Fibroblast of skin of abdomen (primary cell): Measurements from ENCODE around the gene CACNB2.
"Not testable (repeated sequence)": the region's sequence is repeated elsewhere in the genome, so short reads cannot be mapped to it uniquely, and the experiment has no call there.

ENCODE experiments used
- DNase-seq: peaks from one replicate; pipeline ENCODE4 v3.0.0-alpha.2; 2013

Gene CACNB2

DNA sequence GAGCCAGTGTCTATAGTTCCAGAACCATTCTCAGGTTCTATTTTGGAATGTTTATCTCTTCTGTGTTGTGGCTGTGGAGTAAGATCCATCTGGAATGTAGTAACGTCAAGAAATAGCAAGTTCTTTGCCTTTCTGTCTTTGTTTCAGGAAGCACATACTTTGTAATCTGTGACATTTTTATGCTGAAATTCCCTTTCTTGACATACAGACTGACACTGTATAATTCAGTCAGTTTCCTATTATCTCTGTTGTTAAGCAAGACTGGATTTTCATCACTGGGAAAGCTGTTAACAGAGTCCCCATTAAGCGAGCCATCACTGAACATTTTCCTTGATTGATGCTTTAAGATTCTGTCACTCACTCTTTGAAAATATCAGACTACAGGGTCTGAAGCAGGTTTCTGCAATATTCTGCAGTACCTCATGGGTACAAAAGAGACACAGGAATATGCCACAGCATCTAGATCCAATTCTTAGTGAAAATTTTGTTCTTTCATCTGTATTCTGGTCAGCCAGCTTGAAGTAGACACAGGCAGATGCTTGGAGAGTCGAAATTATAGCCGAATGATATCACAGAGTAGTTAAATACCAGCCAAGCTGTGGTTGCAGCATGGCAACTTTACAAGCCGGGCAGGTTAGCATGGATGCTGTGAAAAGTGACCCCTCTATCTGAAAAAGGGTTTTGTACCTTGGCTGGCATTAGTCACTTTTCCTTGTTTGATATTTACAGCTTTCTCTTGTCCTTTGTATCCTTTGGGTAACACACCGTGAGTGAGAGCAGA, 62.6 kb downstream of the CACNB2 start:
- peak; percentile 13 for DNase-seq

- no peak for DNase-seq
Measured at GRCh38 chr10:18203471-18203870, 63.2 kb downstream of the CACNB2 start.

DNA sequence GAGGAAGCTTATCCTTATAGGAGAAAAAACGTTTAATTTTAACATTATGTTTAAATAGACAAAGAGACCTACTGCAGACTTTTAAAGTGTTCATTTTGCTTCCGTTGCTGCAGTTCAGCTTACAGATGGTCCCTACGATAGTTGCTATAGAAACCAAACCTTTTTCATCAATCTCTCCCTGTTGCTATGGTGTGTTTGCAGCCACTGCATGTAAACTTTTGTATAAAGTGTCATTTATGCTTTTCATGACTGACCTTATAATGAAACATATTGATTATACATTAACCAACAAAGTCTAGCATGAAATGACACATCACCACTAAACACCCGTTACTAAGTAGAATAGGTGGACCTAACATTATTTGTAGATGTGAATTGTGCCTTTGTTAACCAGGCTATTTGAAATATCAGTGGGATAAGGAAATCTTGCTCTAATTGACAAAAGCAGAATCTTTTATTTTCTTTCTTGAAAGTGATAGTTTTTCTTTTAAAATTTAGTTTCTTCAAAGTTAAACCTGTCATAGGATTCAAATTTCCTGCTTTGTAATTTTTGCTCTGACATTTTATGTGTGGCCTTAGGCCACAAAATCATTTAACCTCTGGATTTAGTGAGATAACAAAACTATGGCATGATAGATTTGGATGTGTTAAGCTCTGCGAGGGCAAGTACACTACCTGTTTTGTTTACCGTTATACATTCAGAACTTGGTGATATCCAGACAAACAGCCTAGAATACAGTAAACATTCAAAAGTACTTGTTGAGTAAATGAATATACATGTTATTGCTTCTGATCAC, 64.0 kb downstream of the CACNB2 start:
- no peak for DNase-seq

DNA sequence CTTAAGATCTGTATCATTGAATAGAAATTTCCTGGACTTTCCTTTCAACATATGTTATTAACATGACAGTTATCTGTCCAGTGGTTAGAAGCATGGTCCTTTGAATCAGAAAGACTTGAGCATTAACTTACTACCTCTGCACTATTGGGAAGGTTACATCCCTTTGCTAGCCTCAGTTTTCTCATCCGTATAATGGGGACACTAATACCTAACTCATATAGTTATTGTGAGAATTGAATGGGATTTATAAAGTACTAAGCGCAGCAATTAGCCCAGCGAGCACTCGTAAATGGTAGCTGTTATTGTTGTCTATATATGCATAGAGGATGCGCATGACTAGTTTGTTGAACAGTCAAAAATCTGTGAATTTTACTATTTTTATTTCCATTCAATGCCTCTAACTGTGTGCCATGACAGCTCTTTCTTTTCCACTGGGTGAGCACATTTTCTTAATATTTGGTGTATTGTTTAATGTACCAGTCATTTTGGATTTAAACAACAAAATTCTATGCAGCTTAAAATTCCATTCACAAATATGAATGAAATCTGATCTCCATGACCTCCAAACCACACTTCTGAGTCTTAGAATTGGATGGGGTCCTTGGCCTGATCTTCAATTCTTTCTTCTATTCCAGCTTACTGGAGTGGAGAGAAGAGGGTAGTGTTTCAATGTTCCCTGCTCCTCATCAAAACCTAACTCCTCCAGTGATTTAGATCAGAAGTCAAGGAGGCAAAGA, 65.0 kb downstream of the CACNB2 start:
- DNase-seq, result peak; percentile 29

DNA sequence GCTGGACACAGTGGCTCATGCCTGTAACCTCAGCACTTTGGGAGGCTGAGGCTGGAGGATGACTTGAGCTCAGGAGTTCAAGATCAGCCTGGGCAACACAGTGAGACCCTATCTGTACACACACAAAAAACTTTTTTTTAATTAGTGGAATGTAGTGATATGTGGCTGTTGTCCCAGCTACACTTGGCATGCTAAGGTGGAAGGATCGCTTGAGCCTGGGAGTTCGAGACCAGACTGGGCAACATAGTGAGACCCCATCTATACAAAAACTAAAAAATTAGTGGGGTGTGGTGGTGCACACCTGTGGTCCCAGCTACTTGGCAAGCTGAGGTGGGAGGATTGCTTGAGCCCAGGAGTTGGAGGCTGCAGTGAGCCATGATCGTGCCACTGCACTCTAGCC, 68.0 kb downstream of the CACNB2 start:
- not testable (repeated sequence) for DNase-seq

GRCh38 chr10:18209241-18209640, 69.0 kb downstream of the CACNB2 start:
- DNase-seq, result no peak

DNA sequence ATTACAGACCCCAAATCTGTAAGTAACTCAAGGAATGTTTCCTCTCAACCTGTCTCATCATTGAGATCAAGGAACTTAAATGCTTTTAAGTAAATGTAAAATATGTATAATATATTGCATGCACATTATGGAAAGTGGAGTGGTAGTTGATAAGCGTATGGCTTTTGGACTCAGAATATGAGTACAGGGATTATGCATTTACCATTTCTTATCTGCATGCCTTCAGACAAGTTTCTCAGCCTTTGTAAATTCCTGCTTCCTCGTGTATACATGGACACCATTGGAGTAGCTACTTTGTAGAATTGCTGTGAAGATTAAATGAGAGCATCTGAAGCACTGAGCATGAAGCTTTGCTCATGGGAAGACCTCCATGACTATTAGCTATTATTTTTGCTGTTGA, 70.5 kb downstream of the CACNB2 start:
- DNase-seq, result no peak

- DNase-seq, result no peak
Measured at GRCh38 chr10:18211862-18212261, 71.6 kb downstream of the CACNB2 start.

DNA sequence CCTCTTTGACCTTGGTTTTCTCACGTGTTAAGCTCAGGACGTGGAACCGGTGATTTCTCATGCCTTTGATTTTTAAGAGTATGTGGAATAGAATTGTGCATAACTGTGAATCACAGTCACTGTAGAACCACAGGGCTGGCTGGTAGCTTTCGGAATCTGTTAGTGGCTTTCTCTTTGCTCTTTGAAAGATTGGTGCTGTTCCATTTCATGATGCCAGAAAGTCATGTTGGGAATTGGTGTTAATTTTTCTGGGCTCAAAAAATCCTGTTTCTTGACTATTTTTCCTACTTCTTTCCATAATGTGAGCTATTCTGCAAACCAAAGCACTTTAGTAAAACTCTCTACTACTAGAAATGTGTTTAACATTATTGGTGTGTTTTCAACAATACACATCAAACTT, 73.0 kb downstream of the CACNB2 start:
- no peak for DNase-seq

DNA sequence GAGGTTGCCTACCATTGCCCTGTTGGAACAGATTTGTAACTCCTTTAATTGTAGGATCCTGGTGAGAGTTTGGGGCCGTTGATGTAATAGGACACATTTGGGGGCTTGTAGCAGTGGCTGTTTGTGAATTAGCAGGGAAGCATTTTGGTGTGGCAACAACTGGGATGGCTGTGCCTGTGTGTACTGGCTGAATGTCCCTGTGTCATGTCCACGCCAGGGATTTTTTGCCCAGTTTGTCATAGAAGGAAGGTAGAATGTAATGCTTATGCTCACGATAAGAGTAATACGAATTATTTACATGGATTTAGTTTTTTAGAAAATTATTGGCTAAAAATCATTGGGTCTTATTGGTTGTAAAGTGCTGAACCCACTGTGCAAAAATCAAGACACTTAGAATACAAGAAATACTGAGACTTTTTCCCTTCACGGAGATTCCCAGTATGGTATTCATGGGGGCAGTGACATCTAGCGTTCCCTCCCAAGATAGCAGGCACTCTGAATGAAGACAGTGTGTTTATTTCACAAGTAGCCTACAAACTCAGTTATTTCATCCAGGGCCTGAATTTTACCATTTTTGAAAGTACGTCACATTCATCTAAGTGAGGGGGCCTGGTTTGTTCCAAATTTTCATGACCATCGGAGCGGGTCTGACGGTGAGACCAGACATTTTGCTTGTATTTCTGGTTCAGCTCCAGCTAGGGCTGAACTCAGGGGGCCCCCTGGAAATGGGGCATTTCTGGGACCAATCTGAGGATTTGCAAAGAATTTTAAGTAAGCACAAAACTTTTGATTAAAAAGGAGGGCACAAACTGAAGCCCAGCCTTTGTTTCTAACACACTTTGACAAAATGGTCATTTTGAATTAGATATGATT, 74.7 kb downstream of the CACNB2 start:
- DNase-seq, result peak; percentile 62

GRCh38 chr10:18216482-18216881, 76.3 kb downstream of the CACNB2 start:
- DNase-seq, result peak; percentile 31

GRCh38 chr10:18217577-18217976, 77.4 kb downstream of the CACNB2 start:
- no peak for DNase-seq

GRCh38 chr10:18219146-18219545, 78.9 kb downstream of the CACNB2 start:
- no peak for DNase-seq

GRCh38 chr10:18221123-18221522, 80.9 kb downstream of the CACNB2 start:
- peak; percentile 37 for DNase-seq

DNA sequence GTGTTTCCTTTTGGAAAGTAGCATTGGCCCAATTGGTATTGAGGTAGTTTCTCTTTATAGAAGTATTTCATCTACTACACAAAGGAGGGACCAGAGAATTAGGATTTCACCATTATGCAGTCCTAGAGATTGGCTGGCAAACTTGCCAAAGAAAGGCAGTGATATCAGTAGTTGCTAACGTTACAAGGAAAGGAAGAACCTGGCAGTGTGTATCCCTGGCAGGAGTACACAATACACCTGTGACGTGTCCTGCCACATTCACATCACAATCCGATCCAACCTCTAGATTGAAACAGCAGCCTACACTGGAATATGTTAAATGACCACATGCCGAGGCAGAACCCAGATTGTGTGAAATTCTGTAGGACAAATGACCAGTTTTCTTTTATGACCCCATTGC, 81.7 kb downstream of the CACNB2 start:
- DNase-seq, result no peak

DNA sequence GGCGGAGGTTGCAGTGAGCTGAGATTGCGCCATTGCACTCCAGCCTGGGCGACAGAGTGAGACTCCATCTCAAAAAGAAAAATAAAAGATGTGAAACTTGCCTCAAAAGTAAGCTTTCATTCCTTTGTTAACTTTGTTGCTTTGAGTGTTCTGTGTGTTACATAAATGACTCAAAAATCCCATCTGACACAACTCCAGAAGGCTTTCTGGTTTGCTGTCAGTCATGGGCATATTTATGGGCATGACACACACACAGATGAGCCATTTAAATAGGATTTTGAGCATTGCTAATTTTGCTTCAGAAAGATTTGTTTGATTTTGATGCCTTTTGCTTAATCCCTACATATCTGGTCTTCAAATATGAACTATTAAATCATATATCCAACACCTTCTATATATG, 82.6 kb downstream of the CACNB2 start:
- peak; percentile 40 for DNase-seq

DNA sequence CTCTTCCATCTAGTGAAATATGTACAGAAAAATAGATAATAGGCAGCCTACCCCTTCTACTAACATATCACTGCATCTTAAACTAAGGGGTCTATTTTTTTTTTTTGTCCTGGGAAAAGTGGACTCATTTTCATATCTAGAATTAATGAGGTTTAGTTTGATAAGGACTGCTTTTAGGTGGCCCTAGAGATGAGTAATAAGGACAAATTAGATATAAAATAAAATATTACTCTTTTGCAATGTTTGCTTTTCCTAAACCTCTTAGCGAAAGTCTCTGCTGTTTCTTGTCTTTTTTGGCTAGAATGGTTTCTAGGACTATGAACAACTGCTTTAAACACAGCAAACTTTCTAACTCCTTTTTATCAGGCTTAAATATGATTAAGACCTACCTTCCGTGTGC, 83.7 kb downstream of the CACNB2 start:
- DNase-seq, result no peak

DNA sequence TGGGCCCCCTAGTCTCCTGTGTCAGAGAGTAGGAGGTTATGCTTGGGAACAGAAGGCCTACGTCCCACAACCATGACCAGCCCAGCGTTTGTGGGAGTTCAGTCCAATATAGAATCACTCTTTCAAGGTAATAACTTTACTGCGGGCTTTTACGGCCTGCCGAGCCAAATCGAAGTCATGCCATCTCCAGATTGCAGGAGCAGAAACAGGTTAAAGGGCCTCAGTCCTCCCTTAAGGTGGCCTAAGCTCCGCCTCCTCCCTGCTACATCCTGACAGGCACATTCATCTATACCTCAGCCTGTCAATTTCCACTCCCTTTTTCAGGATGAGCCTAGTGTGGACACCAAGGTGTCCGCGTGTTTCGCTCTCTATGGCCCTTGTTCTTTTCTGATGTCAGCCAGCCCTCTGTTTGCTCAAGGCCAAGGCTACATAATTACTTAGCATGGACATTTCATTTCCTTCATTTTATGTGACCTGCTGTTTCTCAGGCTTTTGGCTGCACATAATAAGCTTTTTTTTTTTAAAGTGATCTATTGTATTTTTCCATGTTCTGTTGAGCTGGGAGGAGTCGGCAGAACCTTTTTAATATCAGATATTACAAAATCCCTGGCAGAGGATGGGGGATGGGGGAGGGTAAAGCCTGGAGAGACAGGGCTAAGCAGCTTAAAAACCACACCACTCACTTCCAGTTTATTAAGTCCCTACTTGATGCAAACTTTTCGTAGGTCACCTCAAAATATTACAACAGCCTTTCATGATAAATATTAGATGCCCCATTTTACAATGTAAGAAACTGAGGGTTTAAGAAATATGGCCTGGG, 84.6 kb downstream of the CACNB2 start:
- DNase-seq, result no peak

DNA sequence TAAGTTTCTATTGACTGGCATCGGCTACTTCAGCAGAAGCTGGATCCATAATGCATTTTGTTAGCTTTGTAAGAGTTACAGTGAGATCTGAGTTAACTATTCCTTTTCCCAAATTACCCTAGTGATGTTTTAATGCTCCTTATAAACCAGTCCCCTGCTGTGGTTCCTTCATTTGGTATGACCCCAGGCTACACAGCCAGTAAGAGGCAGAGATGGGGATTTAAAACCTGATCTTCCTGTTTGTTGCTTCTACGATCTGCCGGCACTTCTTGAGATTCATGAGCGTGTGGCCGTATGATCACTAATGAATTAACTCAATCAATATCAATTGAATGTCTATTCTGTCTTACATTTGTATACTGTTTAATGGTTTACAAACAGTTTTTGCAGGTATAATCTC, 86.1 kb downstream of the CACNB2 start:
- DNase-seq, result no peak

GRCh38 chr10:18229826-18230225, 89.6 kb downstream of the CACNB2 start:
- peak; percentile 85 for DNase-seq

DNA sequence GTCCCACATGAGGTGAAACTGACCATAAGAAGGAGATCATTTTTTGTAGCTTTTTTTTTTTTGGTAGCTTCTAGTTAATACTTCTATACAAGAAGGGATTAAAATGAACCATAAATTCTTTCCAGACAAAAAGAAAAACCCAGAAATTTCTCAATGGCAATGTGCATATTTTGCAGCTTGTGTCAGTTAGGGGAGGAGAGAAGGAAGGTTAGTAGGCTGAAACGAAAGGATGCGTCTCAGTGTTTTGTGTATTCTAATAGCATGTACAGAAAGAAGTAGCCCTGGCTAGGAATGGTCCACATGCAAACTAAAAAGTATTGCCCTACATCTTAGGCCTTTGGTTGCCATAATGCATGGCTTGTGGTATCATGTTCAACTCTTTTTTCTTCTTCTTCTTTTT, 90.6 kb downstream of the CACNB2 start:
- DNase-seq, result peak; percentile 68
